Fibroblast of skin of abdomen (primary cell): ENCODE data around the gene LRFN3. TPM values are rescaled to one million over a fixed set of nuclear protein-coding genes. Genes with fewer than 3 reads are reported as not detected.
"Not testable (repeated sequence)": the region's sequence is repeated elsewhere in the genome, so short reads cannot be mapped to it uniquely, and the experiment has no call there.

Source experiments
- DNase-seq: peaks from one replicate; pipeline ENCODE4 v3.0.0-alpha.2; 2013
- polyA plus RNA-seq, 2 experiments: library from polyadenylated mRNA; unstranded; fragments of 120-200 nt; gene quantifications; one replicate each; pipeline ENCODE4 v1.2.1, GENCODE V29; 2013; ENCODE audit not compliant: insufficient read length in 2 of 2

The LRFN3 gene, protein sequence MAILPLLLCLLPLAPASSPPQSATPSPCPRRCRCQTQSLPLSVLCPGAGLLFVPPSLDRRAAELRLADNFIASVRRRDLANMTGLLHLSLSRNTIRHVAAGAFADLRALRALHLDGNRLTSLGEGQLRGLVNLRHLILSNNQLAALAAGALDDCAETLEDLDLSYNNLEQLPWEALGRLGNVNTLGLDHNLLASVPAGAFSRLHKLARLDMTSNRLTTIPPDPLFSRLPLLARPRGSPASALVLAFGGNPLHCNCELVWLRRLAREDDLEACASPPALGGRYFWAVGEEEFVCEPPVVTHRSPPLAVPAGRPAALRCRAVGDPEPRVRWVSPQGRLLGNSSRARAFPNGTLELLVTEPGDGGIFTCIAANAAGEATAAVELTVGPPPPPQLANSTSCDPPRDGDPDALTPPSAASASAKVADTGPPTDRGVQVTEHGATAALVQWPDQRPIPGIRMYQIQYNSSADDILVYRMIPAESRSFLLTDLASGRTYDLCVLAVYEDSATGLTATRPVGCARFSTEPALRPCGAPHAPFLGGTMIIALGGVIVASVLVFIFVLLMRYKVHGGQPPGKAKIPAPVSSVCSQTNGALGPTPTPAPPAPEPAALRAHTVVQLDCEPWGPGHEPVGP
- 18.3 TPM for polyA plus RNA-seq (2013, experiment 1 of 2; ENCODE audit: insufficient read length)
- polyA plus RNA-seq (2013, experiment 2 of 2; ENCODE audit: insufficient read length) = 20.7 TPM

DNA sequence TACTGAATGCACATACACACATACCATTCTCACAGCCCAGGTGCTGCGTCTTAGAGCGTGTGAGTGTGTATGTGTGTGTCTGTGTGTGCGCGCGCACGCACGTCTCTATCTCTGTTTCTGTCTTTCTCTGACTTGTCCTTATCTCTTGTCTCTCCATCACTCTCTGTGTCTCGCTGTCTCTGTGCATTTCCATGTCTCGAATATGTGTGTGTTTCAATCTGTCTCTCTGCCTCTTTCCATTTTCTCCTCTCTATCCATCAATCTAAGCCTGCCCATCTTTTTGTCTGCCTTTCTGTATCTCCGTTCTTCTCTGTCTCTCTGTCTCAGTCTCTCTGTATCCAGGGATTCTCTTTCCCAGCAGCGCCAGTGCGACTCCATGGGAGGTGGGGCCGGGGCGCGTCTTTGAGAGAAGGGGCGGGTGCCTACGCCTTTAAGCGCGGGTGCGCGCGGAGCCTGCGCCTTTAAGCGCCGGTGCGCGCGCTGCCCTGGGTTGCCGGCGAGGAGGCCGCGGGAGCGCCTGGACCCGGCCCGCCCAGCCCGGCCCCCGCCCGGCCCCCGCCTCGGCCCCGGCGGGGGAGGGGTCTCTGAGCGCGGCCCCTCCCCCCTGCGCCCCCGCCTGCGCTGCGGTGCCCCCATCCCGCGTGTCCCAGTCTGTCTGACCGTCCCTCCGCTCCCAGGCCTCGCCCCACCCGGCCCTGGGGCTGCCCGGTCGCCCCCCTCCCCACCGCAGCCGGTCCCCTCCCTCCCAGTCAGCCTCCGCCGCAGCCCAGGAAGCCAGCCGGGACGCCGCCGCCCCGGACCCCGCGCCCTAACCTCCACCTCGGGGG is at the start of gene LRFN3:
Gene LRFN3 (plus strand): TSS at position 464 of the 827 bp plus-strand sequence. CDS start 3,052 bp downstream, outside the sequence.
- DNase-seq = peak; percentile 73

DNA sequence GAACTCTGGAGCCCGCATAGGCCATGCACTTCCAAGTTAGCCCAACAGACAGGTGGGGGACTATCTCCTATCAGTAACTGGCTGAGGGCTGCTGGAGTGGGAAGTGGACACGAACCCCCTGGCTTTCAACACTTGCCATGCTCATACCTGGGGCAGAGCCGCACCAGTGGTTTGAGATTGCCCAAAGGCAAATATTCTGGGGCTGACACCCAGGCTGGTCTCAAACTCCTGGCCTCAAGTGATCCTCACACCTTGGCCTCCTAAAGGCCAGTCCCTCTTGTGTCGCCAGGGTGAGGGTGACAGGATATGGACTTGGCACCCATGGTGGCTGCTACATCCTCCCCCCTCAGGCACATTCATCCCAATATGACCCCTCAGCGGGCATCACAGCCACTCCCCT is 49.0 kb upstream of the LRFN3 start:
- DNase-seq = no peak

DNA sequence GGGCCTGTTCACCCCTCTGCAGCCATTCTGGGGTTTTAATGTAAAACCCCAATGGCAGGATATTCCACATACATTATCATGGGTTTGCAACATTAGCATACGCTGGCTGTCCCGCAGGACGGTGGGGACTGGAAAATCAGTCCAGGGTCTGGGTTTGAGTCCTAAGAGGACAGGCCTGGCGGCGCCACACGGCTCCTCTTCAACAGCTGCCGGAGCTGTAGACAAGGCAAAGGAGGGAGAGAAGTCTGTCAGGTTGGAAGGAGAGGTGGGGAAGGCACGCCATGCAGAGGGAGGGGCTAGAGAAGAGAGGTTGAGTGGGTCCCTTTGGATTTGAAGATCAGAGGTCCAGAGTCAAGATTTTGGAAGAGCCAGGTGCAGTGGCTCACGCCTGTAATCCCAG is 47.8 kb upstream of the LRFN3 start:
- DNase-seq = no peak

DNA sequence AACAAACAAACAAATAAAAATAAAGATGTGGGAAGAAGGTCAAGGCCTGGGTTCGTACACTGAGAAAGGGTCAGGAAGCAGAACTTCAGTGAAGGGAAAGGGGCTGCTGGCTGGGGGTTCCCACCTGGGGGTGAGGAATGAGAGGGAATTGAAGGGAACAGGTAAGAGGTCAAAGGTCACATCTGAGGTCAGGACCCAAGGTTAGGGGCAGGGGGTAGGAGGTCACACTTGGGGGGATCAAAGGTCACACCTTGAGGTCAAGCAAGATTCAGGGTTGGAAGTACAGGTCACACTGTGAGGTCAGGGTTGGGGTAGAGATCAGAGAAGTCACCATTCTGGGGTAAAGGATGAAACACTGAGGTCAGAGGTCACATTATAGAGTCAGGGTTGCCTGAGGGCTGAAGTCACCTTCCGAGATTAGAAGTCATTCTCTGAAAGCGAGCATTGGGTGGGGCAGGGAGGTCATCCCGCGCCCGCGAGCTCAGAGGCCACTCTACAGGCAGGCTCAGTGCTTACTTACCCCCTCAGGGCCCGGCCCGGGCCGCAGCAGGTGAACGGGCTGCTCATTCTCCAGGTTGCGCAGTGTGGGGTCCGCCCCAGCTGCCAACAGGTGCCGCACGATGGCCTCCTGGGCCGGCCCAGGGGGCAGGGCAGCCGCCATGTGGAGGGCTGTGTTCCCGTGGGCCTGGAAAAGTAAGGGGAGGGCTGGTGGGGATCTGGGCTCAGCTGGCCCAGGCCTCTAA is 46.6 kb upstream of the LRFN3 start:
- DNase-seq = no peak

DNA sequence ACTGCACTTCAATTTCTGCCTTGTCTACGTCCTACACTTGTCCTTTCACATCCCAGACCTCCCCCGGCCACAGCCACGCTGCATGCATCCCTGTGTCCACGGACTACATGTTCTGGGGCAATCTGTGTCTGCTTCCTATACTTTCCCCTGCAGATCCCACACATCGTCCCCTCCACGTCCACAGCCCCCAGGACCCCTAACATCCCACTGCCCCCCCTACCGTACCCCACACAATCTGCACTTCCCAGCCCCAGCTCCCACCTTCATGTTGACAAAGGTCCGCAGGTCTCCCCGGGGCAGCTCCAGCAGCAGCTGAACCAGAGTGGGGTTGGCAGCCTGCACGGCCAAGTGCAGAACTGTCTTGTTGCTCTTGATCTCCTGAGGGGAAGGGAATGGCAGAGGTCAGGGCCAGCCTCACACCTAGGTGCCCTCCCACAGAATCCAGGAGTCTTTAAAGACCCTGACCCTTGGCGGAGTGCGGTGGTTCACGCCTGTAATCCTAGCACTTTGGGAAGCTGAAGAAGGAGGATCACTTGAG is 46.0 kb upstream of the LRFN3 start:
- no peak for DNase-seq

DNA sequence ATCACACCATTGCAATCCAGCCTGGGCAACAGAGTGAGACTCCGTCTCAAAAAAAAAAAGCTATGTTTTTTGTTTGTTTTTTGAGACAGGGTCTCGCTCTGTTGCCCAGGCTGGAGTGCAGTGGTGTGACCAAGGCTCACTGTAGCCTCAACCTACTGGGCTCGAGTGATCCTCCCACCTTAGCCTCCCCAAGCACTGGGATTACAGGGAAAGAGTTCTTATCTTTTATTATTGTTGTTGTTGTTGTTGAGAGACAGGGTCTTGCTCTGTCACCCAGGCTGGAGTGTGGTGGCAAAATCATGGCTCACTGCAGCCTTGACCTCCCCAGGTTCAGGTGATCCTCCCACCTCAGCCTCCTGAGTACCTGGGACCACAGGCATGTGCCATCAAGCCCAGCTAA is 44.4 kb upstream of the LRFN3 start:
- not testable (repeated sequence) for DNase-seq

DNA sequence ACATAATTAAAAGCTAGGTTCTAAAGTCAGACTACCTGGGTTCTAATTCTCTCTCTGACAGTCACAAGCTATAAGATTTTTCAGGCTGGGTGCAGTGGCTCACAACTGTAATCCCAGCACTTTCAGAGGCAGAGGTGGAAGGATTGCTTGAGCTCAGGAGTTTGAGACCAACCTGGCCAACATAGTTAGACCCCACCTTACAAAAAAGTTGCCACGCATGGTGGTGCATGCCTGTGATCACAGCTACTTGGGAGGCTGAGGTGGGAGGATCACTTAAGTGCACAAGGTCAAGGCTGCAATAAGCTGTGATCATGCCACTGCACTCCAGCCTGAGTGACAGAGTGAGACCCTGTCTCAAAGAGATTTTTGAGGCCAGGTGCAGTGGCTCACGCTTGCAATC is 41.8 kb upstream of the LRFN3 start:
- DNase-seq = no peak

DNA sequence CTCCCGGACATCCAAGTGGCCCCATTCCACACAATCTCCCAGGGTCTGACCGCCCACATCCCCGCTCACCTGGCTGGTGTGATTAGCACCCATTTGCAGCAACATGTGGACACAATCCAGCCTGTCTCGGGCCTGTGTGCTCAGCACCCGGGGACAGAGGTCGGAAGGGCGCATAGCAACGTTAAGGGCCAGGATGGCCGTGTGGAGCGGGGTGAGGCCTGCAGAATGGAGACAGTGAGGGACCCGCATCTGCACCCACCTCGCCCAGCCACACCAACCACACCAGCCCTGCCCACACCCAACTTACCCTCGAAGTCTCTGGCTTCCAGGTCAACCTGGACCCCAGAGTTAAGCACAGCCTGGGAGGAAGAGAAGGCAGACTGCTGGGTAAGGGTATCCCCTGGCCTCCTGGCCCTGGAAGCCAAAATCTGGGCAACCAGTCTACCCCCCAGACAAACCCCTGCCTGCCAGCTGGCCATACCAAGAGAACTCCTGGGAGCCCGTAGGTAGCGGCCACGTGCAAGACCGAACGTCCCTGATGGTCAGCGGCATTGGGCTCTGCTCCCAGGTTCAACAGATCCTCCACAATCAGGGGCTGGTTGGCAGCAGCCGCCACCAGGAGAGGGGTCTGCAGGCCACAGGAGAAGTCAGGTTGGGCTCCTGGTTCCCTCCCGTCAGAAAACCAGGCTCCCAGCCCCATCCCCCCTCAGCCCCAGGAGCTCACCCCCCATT is 40.1 kb upstream of the LRFN3 start:
- no peak for DNase-seq

DNA sequence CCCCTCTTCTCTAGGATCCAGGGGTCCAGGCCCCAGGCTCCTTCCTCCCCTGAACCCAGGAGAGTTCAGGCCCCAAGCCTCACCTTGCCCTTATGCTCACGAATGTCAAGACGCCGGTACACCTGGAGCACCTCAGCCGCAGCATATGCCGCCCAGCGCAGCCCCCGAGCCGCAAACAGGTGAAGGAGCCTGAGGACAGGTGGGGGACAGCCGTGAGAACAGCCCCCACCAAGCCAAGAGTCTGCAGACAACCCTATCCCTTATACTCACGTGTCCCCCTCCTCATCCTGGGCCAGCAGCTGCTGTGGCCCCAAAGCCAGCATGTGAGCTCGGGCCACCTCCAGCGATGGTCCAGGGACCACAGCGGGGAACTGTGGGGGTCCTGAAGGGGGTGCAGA is 39.5 kb upstream of the LRFN3 start:
- DNase-seq = no peak

DNA sequence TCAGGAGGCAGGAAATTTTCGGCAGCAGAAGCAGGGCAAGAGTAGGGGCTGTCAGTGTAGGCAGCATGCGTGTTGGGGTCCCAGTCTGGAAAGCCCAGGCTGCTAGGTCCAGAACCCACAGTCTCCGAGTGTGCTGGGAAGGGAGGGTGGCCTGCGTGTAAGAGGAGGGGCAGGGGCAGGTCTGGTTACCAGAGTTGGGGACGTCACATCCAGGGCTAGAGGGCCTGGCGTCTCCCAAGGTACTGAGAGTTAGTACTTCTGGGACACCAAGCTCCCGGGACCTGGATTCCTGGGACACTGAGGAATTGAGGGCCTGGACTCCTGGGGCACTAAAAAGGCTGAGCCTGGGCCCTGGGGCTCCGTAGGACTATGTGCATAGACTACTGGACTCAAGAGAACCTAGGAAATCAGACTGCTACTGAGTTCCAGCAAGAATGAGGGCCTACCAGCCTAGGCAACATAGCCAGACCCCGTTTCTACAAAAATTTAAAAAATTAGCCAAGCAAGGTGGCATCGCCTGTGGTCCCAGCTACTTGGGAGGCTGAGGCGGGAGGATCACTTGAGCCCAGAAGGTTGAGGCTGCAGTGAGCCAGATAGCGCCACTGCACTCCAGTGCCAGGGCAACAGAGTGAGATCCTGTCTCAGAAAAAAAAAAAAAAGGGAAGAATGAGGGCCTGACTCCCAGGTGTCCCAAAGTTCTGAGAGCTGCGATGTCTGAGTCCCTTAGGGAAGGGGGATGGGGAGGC is 38.3 kb upstream of the LRFN3 start:
- DNase-seq = no peak

DNA sequence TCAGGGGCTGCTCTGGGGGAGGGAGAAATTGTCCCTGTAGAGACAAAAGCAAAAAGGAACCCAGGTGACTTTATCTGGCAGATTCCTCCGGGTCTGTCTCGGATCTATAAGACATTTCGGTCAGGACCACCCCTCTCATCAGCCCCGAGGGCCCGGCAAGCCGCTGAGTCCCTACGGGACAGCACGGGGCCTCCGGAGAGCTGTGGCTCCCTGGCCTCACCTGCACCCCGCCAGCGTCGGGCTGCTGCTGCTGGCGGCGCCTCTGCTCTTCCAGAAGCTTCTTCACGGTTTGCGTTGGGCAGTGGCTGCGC is 37.7 kb upstream of the LRFN3 start:
- DNase-seq = no peak

DNA sequence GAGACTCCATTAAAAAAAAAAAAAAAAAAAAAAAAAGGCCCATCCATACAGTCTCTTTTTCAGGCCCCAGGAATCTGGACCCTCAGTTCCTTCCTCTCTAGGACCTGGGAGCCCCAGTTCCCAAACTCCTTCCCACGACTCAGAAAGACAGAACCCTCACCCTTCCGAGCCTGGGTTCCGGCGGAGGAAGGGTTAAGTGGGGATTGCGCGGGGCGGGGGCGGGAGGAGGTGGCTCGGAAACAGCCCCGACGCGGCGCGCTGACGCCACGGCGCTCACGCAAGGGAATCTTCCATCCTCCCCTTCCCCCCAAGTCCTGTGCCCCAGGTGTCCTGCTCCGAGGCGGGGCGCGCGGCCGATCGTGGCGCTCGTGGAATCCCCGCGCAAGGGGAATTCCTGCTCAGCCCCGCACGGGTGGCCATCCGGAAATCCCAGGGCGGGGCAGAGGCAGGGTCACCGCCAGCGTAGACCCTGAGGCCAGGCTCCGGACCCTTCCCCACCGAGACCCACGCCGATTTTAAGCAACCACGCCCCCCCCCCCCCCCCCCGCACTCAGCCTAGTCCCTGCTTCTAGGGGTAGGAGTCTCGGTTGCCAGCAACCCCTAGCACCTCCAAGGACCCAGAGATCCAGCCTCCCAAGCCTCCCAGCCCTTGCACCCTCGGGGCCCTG is 36.5 kb upstream of the LRFN3 start:
- DNase-seq = peak; percentile 75

DNA sequence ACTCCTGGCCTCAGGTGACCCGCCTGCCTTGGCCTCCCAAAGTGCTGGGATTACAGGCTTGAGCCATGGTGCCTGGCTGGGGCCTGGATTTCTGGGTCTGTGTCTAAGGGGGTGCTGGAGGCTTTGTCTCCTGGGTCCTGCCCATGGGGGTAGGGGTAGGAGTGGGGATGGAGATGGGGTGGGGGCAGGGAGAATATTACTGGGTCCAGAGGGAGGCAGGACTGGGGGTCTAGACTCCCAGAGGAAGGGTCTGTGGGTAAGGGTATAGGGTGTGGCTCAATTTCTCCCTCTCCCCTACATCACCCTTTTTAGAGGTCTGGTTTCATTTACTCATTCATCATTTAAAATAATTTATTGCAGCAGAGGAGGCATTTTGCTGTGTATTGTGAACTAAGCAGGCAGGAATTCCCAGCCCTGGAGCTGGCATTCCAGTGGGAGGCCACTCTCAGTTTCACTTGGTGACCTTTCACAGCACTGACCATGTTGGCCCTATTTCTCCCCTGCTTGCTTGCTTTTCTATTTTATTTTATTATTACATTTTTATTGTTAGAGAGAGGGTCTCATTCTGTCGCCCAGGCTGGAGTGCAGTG is 35.0 kb upstream of the LRFN3 start:
- DNase-seq = peak; percentile 66

DNA sequence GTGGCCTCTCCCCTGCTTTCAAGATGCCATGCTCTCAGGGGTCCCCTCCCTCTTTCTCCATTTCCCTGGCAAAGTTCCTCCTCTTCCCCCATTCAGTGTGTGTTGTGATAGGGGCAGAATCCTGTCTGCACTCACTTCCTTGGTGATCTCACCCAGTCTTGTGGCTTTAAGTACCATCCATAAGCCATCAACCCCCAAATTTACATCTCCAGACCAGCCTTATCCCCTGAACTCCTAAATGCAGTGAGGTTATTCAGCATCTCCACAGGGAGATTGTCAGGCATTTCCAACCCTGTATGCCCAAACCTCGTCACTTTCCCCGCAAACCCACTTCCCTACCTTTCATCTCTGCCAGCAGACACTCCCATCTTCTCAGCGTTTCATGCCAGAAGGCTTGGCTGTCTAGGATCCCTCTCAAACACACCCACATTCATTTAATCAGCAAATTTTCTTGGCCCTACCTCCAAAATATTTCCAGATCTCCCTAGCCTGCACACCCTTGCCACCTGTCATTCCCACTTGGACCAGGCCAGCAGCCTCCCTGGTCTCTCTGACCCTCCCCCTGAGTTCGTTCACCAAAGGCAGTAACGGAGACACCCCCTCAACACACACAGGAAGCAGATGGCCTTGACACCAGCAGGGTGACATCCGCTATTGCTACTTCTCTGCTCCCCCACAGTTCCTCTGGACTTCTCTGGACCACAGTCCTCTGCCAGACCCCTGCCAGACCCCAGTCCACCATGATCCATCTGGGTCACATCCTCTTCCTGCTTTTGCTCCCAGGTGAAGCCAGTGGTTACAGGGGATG is 34.1 kb upstream of the LRFN3 start, which contains the start of gene HCST:
Gene HCST (plus strand): TSS at position 676 of the 808 bp plus-strand sequence. CDS start 65 bp downstream, at position 741.
- DNase-seq = peak; percentile 36

DNA sequence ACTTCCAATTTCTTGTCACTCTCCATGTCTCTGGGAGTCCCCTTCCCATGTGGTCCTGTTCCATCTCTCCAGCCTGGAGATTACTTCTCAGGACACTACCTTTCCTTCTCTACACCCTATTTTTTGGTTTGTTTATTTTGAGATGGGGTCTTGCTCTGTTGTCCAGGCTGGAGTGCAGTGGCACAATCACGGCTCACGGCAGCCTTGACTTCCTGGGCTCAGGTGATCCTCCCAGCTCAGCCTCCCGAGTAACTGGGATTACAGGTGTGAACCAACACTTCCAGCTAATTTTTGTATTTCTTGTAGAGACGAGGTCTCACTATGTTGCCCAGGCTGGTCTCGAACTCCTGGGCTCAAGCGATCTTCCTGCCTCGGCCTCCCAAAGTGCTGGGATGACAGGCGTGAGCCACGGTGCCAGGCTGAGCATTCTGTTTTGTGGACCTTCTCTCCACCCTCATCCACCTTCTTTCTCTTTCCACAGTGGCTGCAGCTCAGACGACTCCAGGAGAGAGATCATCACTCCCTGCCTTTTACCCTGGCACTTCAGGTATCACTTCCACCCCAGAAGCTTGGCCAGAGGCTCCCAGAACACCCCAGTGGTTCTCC is 33.2 kb upstream of the LRFN3 start:
- no peak for DNase-seq

DNA sequence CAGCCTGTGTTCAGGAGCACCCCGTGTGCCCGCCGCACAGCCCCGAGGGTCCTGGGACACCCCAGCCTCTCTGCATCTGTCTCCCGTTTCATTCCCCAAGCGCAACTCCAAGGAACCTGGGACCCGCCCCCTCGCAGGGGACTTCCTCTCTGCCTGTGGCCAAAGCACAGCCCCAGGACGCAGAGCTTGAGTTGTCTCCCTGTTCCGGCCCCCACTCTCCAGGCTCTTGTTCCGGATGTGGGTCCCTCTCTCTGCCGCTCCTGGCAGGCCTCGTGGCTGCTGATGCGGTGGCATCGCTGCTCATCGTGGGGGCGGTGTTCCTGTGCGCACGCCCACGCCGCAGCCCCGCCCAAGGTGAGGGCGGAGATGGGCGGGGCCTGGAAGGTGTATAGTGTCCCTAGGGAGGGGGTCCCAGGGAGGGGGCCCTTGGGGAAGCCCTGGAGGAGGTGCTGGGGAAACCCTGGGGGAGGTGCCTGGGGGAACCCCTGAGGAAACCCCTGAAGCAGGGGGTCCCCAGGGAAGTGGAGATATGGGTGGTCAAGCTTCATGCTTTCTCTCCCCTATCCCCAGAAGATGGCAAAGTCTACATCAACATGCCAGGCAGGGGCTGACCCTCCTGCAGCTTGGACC is 32.5 kb upstream of the LRFN3 start:
- peak; percentile 73 for DNase-seq

DNA sequence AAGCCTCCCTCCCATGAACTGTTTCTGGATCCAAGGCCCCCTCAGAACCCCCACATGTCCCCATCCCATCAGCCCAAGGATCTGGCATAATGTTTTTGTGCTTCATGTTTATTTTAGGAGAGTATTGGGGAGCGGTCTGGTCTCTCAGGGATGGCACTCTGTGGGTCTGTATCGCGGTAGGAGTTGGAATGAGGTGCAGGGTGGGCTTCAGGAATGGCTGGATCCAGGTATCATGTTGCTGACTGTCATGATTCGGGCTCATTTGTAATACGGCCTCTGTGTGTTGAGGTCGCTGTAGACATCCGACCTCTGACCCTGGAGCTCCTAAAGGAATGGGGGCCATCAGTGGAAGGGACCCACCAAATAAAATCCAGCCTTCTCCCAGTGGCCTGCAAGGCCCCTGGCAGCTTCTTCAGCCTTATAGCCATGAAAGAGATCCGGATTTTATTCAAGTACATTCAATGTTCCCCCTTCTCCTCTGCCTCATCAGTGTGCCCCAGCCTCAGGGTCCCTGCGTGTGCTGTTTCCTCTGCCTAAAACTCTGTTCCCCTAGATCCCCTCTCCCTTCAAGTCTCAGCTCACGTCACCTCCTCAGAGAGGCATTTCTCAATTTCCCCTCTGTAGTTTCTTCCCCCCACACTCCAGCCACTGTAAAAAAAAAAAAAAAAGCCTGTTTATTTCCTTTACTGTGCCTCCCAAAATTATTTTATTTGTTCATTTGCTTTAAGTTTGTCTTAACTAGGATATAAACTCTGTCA is 31.7 kb upstream of the LRFN3 start:
- DNase-seq = no peak
